Measurements from ENCODE around the gene COX19.

COX19 gene

DNA sequence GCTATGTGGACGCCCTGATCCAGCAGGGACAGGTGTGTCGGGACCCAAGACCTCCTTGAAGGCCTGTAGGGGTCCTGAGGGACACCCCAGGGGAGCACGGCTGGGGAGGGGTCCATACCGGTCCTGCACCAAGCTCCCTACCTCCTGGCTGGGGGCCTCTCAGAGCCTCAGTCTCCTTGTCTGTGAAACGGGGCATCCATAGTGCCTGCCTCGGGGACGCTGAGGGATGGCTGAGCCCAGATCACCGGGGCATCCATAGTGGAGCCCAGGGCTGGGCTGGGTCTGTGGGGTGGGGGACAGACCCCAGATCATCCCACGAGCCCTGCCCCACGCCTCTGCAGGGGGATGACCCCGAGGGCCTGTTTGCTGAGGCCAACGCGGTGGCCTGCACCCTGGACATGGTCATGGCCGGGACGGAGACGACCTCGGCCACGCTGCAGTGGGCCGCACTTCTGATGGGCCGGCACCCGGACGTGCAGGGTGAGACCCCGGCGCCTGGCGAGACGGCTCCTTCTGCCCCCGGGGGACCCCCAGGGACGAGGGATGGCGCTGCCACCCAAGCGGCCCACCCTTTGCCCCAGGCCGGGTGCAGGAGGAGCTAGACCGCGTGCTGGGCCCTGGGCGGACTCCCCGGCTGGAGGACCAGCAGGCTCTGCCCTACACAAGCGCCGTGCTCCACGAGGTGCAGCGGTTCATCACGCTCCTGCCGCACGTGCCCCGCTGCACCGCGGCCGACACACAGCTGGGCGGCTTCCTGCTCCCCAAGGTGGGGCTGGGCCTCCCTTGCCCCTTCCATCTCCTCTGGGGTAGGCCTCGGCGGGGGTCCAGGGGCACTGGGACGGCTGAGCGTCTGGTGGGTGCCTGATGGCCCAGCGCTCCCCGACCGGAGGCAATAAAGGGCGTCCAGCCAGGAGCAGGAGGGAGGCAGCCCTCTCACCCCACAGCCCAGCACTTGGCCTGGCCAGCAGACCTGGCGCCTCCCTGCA is 11.7 kb upstream of the COX19 start:
- TF ChIP-seq, protein P1, sequence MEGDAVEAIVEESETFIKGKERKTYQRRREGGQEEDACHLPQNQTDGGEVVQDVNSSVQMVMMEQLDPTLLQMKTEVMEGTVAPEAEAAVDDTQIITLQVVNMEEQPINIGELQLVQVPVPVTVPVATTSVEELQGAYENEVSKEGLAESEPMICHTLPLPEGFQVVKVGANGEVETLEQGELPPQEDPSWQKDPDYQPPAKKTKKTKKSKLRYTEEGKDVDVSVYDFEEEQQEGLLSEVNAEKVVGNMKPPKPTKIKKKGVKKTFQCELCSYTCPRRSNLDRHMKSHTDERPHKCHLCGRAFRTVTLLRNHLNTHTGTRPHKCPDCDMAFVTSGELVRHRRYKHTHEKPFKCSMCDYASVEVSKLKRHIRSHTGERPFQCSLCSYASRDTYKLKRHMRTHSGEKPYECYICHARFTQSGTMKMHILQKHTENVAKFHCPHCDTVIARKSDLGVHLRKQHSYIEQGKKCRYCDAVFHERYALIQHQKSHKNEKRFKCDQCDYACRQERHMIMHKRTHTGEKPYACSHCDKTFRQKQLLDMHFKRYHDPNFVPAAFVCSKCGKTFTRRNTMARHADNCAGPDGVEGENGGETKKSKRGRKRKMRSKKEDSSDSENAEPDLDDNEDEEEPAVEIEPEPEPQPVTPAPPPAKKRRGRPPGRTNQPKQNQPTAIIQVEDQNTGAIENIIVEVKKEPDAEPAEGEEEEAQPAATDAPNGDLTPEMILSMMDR (conservative IDR thresholded peaks at IDR 0.05) = no peak
- H3K27ac ChIP-seq = no peak overlapping the region

DNA sequence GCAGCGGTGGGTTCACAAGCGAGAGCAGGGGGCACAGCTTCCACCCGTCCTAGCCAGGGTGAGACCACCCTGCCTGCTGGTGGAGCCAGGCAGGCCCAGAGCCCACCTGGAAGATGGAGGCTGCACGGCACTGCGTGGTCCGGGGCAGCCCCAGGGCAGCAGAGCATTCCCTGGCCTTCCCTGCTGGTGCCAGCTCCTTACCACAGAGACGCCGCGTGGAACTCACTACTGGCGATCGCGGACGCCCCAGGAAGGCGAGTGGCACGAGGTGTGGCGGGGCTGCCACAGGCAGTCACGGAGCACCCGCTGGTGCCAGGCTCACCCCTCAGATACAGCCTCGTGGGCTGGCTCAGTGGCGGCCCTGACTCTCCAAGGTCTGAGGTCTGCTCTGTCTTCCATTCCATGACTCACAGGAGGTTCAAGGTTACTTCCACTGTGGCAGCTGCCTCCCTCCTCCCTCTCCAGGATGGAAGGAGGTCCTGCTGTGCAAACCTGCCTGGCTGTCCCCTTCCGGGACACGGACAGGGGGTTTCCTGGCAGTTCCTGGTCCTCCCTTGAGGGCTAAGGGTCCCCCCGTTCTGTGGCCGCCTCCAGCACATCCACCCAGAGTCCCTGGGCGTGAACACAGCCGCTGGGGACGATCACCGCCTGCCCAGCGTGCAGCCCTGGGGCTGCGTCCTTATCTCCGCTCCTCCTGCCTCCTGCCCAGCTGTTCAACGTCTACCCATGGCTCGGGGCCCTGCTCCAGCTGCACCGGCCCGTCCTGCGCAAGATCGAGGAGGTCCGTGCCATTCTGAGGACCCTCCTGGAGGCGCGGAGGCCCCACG is 10.8 kb upstream of the COX19 start:
- TF ChIP-seq, protein P1 (conservative IDR thresholded peaks at IDR 0.05) = no peak
- H3K27ac ChIP-seq = no peak overlapping the region

DNA sequence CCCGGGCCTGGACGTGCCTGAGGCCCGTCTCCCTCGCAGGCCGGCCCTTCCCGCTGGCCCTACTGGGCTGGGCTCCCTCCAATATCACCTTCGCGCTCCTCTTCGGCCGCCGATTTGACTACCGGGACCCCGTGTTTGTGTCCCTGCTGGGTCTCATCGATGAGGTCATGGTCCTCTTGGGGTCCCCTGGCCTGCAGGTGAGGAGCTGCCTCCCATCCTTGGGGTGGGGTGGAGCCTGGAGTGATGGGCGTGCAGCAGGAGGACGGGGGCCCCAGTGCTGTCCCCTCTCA is 9.7 kb upstream of the COX19 start:
- TF ChIP-seq, protein P1 (conservative IDR thresholded peaks at IDR 0.05) = no peak
- H3K27ac ChIP-seq = no peak overlapping the region

DNA sequence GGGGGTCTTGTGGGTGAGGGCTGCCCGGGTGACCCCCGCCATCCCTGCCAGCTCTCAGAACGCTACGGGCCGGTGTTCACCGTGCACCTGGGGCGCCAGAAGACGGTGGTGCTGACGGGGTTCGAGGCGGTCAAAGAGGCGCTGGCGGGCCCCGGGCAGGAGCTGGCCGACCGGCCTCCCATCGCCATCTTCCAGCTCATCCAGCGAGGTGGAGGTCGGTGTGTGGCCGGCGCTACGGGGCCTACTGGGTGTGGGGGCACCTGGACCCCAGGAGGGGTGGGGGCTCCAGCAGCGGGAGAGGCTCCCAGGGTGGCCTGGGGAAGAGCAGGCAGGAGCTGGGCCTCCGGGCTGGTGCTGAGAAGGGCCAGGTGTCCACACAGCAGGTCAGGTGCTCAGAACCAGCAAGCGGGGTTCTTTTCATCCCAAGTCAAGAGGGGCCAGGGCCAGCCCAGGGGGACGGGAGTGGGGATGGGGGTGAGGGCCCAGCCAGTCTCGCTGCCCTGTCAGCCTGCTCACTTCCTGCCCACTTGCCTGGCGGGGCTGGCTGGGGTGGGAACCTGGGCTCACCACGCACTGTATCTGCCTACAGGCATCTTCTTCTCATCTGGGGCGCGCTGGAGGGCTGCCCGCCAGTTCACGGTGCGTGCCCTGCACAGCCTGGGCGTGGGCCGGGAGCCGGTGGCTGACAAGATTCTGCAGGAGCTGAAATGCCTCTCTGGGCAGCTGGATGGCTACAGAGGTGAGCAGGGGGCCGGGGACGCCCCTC is 9.2 kb upstream of the COX19 start:
- TF ChIP-seq, protein P1 (conservative IDR thresholded peaks at IDR 0.05) = no peak
- H3K27ac ChIP-seq = no peak overlapping the region

DNA sequence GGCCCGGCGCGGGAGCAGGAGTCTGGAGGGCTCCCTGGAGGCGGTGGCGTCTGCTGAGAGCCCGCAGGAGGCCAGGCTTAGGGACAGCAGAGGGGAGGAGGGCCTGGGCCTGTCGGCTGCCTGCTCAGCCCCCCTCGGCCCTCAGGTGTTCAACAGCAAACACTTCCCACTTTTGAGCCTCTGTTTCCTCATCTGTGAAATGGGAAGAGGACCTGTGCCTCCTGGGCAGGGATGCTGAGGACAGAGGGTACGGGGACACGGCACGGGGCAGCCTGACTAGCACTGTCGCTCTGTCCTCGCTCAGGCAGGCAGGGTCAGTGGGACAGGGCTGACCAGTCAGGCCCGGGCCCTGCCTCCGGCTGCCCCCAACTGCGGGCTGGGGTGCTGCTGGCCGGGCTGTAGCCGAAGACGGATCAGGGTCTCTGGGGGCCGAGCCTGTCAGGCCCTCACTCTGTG is 8.3 kb upstream of the COX19 start:
- TF ChIP-seq, protein P1 (conservative IDR thresholded peaks at IDR 0.05) = no peak
- peak overlapping the region; percentile 86 for H3K27ac ChIP-seq

DNA sequence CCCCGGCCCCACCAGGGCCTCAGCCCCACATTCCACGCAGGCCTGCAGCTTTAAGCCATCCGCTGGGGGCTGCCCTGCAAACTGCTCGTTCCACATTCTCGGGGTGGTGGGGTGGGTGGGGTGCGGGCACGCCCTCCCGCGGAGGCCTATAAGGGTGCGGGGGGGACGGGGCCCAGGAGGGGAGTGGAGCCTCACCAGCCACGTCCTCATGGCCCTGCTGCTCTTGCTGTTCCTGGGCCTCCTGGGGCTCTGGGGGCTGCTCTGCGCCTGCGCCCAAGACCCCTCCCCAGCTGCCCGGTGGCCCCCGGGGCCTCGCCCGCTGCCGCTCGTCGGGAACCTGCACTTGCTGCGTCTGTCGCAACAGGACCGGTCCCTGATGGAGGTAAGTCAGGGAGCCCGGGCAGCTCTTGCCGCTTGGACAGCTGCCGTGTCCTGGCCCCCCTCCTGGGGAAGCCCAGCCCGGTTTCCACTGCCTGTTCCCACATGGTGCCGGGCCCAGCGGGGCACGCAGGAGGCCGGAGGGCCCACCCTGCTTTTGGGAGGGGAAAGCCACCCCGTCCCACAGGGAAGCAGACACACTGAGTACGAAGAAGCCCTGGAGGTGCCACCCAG is 7.8 kb upstream of the COX19 start, which contains the start of gene CYP2W1:
CYP2W1 (plus strand) TSS at position 178 of the 612 bp plus-strand sequence; CDS start at position 209, 31 bp downstream.
- peak within 1 kb of the TSS; percentile 86 for H3K27ac ChIP-seq
- TF ChIP-seq, protein P1 (conservative IDR thresholded peaks at IDR 0.05) = no peak

Measured in VCaP (cell line).